ENCODE data around the gene AIM2.

Gene AIM2

DNA sequence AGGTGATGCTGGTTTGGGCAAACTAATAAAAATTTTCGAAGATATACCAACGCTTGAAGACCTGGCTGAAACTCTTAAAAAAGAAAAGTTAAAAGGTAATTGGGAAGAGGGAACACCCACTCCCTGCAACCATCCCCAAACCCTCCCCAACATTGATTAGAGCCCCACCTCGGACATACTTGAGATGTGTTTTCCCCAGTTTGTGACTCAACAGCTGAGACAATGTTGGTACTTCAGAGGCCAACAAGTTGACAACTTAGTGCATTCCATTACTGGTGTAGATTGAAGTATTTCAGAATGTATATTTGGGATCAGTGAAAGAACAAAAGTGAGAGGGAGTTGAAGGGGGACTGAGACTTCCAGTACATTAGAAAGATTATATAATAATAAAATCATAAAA, 61.7 kb downstream of the AIM2 start:
- DNase-seq, result no peak

DNA sequence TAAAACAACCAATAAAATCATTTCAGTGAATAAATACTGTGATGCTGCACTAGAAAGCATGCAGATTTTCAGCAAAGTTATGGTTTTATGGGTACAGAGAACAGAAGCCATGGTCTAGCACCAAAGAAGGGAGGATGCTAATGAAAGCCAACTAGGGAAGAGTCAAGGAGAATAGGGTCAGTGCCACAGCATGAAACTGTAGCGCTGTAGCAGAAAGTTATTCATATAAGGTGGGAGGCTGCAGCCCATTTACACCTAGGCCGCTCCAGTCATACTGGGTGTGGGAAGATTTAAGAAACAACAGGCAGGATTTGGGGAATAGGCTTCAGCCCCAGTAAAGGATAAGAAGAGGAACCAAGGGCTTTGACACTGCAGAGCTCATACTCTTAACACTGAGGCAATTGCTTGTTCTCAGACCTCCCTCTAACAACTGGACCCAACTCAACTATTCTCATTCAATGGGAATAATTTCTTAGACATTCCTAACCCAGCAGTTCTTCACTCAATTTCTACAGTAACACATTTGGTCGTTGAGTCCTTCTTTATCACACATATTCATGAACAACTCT, 62.5 kb downstream of the AIM2 start:
- DNase-seq, result no peak

DNA sequence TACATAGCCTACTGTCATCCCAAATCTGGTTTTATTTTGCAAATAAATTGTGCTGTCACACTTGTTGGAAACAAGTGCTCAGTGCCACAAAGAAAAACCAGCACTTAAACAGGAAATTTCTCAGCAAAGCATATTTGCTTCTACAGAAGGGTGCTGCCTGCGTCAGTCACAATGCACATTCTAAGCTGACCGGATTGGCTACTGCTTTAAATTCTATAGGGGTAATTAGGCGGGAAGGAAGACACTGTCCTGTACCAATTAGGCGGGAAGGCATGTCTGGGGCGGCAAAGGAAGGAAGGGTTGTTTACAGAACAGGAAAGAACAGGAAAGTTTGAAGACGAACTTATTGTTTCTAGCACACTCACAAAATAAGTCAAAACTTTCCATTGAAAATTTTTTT, 64.1 kb downstream of the AIM2 start:
- peak; percentile 4 for DNase-seq

All from MV-4-11 (cell line).